K562 (cell line): ENCODE measurements around the gene VARS1. TPM values are rescaled to one million over a fixed set of nuclear protein-coding genes. Genes with fewer than 3 reads are reported as not detected.

Source experiments
- CTBP1 ChIP-seq: fragments of 450-650 bp; IDR thresholded peaks from 2 replicates; pipeline ENCODE4 v1.6.1; 2016; ENCODE audit warnings: borderline replicate concordance
- GTF2A2 ChIP-seq: IDR thresholded peaks from 2 replicates; pipeline ENCODE4 v1.6.1; 2016; ENCODE audit warnings: mild to moderate bottlenecking, missing genetic modification characterization, missing compliant biosample characterization
- HNRNPH1 ChIP-seq: fragments of 200-400 bp; formaldehyde crosslinking; optimal IDR thresholded peaks from 2 replicates; pipeline ENCODE3; 2017; ENCODE audit warnings: low read depth, mild to moderate bottlenecking, low read length, moderate library complexity
- PTBP1 ChIP-seq: fragments of 200-400 bp; formaldehyde crosslinking; IDR thresholded peaks from 2 replicates; pipeline ENCODE4 v1.6.1; 2017; ENCODE audit warnings: low read depth, low read length
- RBM17 ChIP-seq: fragments of 200-400 bp; formaldehyde crosslinking; IDR thresholded peaks from 2 replicates; pipeline ENCODE4 v1.6.1; 2017; ENCODE audit warnings: low read depth, mild to moderate bottlenecking, low read length, borderline replicate concordance
- SMARCA5 ChIP-seq: fragments of 450-650 bp; IDR thresholded peaks from 2 replicates; pipeline ENCODE4 v1.6.1; 2016
- TEAD1 ChIP-seq, 2 experiments: fragments of 450-650 bp in 1 of 2; sonication (generic) in 1 of 2; formaldehyde crosslinking; IDR thresholded peaks; 2 replicates each; pipeline versions ENCODE4 v1.4.0 to v1.8.0; 2020 to 2022; ENCODE audit warnings: mild to moderate bottlenecking in 2 of 2, missing genetic modification reagents in 1 of 2
- THRAP3 ChIP-seq: fragments of 450-650 bp; IDR thresholded peaks from 2 replicates; pipeline ENCODE4 v1.6.1; 2016; ENCODE audit warnings: mild to moderate bottlenecking, inconsistent platforms, borderline replicate concordance
- polyA plus RNA-seq, 8 experiments: library from polyadenylated mRNA; depleted of rRNA in 4 of 8; stranded (reverse) in 5 of 8; unstranded in 3 of 8; fragments of >200 nt; fragmentation: Nextera tagmentation in 2 of 8; fragmentation: Illumina TruSeq in 1 of 8; extraction: Ambion mirVana in 2 of 8; extraction: Trizol in 1 of 8; gene quantifications; 2 replicates each; pipeline versions ENCODE4 v1.2.1 to v1.2.3, GENCODE V29; 2011 to 2014; ENCODE audit warnings: inconsistent platforms in 1 of 8, missing spikeins in 1 of 8
- total RNA-seq, 7 experiments: library from RNA; depleted of rRNA in 6 of 7; stranded (reverse); fragments of >200 nt in 6 of 7; fragmentation: Illumina TruSeq in 2 of 7; extraction: Trizol in 2 of 7; gene quantifications; 2 replicates each; pipeline versions ENCODE4 v1.2.1 to v1.2.3, GENCODE V29; 2011 to 2021; ENCODE audit warnings: low replicate concordance in 1 of 7
- TF ChIP-seq, protein P1 (sequence below): fragments of 450-650 bp; IDR thresholded peaks from 2 replicates; pipeline ENCODE4 v1.6.1; 2016; ENCODE audit warnings: mild to moderate bottlenecking, moderate library complexity
- TF ChIP-seq, protein P2 (sequence below): fragments of 250-450 bp; sonication (Bioruptor Pico); IDR thresholded peaks from 2 replicates; pipeline ENCODE4 v1.5.0; 2020; ENCODE audit warnings: mild to moderate bottlenecking, borderline replicate concordance
- TF ChIP-seq, protein P3 (sequence below), 3 experiments: IDR thresholded peaks in 2 of 3; conservative IDR thresholded peaks in 1 of 3; 2 replicates each; pipeline ENCODE4 v1.5.1; 2011 to 2012; ENCODE audit warnings: low read length in 3 of 3, mild to moderate bottlenecking in 3 of 3, control low read depth in 2 of 3, improper control_type of control experiment in 1 of 3, inconsistent platforms in 1 of 3, low read depth in 1 of 3, mixed read lengths in 1 of 3, moderate library complexity in 1 of 3; ENCODE audit not compliant: insufficient read depth in 2 of 3

The VARS1 gene
- total and polyA plus RNA-seq, 9 of the 15 experiments (the other 6 are each of a cell fraction or from before 2014, with no cell fraction given): 2.9 to 488 (median 130) TPM

DNA sequence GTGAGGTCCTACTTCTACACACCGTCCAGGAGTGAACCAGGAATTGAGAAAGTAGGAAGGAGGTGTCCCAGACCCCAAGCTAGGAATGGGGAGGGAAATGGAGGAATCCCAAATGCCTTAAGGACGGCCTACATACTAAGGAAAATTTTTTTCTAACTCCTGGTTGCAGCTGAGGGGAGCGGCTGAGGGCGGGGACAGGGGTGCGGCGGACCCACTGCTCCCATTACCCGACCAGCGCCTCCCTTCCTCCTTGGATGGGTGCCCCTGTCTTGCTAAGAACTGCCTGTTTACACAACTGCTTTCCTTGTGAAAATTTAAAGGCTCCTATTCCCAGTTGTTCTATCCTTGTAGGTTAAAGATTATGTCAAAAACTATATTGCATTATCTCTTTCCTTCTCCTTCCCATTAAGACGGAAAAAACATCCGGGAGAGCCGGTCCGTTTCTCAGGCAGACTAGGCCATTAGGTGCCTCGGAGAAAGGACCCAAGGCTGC is 31.3 kb upstream of the VARS1 start (continued):
- TF ChIP-seq, protein P1, sequence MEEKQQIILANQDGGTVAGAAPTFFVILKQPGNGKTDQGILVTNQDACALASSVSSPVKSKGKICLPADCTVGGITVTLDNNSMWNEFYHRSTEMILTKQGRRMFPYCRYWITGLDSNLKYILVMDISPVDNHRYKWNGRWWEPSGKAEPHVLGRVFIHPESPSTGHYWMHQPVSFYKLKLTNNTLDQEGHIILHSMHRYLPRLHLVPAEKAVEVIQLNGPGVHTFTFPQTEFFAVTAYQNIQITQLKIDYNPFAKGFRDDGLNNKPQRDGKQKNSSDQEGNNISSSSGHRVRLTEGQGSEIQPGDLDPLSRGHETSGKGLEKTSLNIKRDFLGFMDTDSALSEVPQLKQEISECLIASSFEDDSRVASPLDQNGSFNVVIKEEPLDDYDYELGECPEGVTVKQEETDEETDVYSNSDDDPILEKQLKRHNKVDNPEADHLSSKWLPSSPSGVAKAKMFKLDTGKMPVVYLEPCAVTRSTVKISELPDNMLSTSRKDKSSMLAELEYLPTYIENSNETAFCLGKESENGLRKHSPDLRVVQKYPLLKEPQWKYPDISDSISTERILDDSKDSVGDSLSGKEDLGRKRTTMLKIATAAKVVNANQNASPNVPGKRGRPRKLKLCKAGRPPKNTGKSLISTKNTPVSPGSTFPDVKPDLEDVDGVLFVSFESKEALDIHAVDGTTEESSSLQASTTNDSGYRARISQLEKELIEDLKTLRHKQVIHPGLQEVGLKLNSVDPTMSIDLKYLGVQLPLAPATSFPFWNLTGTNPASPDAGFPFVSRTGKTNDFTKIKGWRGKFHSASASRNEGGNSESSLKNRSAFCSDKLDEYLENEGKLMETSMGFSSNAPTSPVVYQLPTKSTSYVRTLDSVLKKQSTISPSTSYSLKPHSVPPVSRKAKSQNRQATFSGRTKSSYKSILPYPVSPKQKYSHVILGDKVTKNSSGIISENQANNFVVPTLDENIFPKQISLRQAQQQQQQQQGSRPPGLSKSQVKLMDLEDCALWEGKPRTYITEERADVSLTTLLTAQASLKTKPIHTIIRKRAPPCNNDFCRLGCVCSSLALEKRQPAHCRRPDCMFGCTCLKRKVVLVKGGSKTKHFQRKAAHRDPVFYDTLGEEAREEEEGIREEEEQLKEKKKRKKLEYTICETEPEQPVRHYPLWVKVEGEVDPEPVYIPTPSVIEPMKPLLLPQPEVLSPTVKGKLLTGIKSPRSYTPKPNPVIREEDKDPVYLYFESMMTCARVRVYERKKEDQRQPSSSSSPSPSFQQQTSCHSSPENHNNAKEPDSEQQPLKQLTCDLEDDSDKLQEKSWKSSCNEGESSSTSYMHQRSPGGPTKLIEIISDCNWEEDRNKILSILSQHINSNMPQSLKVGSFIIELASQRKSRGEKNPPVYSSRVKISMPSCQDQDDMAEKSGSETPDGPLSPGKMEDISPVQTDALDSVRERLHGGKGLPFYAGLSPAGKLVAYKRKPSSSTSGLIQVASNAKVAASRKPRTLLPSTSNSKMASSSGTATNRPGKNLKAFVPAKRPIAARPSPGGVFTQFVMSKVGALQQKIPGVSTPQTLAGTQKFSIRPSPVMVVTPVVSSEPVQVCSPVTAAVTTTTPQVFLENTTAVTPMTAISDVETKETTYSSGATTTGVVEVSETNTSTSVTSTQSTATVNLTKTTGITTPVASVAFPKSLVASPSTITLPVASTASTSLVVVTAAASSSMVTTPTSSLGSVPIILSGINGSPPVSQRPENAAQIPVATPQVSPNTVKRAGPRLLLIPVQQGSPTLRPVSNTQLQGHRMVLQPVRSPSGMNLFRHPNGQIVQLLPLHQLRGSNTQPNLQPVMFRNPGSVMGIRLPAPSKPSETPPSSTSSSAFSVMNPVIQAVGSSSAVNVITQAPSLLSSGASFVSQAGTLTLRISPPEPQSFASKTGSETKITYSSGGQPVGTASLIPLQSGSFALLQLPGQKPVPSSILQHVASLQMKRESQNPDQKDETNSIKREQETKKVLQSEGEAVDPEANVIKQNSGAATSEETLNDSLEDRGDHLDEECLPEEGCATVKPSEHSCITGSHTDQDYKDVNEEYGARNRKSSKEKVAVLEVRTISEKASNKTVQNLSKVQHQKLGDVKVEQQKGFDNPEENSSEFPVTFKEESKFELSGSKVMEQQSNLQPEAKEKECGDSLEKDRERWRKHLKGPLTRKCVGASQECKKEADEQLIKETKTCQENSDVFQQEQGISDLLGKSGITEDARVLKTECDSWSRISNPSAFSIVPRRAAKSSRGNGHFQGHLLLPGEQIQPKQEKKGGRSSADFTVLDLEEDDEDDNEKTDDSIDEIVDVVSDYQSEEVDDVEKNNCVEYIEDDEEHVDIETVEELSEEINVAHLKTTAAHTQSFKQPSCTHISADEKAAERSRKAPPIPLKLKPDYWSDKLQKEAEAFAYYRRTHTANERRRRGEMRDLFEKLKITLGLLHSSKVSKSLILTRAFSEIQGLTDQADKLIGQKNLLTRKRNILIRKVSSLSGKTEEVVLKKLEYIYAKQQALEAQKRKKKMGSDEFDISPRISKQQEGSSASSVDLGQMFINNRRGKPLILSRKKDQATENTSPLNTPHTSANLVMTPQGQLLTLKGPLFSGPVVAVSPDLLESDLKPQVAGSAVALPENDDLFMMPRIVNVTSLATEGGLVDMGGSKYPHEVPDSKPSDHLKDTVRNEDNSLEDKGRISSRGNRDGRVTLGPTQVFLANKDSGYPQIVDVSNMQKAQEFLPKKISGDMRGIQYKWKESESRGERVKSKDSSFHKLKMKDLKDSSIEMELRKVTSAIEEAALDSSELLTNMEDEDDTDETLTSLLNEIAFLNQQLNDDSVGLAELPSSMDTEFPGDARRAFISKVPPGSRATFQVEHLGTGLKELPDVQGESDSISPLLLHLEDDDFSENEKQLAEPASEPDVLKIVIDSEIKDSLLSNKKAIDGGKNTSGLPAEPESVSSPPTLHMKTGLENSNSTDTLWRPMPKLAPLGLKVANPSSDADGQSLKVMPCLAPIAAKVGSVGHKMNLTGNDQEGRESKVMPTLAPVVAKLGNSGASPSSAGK: no peak
- TF ChIP-seq, protein P2, sequence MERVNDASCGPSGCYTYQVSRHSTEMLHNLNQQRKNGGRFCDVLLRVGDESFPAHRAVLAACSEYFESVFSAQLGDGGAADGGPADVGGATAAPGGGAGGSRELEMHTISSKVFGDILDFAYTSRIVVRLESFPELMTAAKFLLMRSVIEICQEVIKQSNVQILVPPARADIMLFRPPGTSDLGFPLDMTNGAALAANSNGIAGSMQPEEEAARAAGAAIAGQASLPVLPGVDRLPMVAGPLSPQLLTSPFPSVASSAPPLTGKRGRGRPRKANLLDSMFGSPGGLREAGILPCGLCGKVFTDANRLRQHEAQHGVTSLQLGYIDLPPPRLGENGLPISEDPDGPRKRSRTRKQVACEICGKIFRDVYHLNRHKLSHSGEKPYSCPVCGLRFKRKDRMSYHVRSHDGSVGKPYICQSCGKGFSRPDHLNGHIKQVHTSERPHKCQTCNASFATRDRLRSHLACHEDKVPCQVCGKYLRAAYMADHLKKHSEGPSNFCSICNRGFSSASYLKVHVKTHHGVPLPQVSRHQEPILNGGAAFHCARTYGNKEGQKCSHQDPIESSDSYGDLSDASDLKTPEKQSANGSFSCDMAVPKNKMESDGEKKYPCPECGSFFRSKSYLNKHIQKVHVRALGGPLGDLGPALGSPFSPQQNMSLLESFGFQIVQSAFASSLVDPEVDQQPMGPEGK (CRISPR knock-in tag): 0 out of 2 replicates have a peak, but pooled peaks have one; percentile 54
- TF ChIP-seq RBM17 (no peak), GTF2A2 (tag) (no peak), TEAD1 (CRISPR knock-in tag; IDR thresholded peaks at IDR 0.05) (peak in 1 of 2 experiments; percentile 62; a peak in 1 of 4 replicates), CTBP1 (no peak), HNRNPH1 (no peak), THRAP3 (no peak), PTBP1 (no peak), SMARCA5 (no peak)
- TF ChIP-seq, protein P3, sequence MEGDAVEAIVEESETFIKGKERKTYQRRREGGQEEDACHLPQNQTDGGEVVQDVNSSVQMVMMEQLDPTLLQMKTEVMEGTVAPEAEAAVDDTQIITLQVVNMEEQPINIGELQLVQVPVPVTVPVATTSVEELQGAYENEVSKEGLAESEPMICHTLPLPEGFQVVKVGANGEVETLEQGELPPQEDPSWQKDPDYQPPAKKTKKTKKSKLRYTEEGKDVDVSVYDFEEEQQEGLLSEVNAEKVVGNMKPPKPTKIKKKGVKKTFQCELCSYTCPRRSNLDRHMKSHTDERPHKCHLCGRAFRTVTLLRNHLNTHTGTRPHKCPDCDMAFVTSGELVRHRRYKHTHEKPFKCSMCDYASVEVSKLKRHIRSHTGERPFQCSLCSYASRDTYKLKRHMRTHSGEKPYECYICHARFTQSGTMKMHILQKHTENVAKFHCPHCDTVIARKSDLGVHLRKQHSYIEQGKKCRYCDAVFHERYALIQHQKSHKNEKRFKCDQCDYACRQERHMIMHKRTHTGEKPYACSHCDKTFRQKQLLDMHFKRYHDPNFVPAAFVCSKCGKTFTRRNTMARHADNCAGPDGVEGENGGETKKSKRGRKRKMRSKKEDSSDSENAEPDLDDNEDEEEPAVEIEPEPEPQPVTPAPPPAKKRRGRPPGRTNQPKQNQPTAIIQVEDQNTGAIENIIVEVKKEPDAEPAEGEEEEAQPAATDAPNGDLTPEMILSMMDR (IDR thresholded peaks at IDR 0.05 in 2 of 3, conservative IDR thresholded peaks at IDR 0.05 in 1 of 3; ENCODE audit: insufficient read depth in 2 of 3, low read depth in 1 of 3, low read length in 3 of 3): no peak
